Sigmoid colon (tissue), 7 donors: ENCODE results near the gene CARS1. TPM values are rescaled to one million over a fixed set of nuclear protein-coding genes. Genes with fewer than 3 reads are reported as not detected.

ENCODE experiments used
- DNase-seq: peaks from one replicate; pipeline ENCODE4 v3.0.0-alpha.2; 2019
- H3K27ac ChIP-seq, 4 donors: fragments of 200-600 bp; sonication (generic); one replicate each; pipeline ENCODE4 v1.5.1; 2016 to 2019; ENCODE audit warnings: mild to moderate bottlenecking in 1 of 4
- H3K27me3 ChIP-seq, 3 donors: fragments of 200-600 bp; sonication (generic); one replicate each; pipeline ENCODE4 v1.5.1; 2019; ENCODE audit warnings: mild to moderate bottlenecking in 1 of 3
- H3K36me3 ChIP-seq, 4 donors: fragments of 200-600 bp; sonication (generic); one replicate each; pipeline ENCODE4 v1.5.1; 2016 to 2019
- H3K4me1 ChIP-seq, 4 donors: fragments of 200-600 bp; sonication (generic); one replicate each; pipeline ENCODE4 v1.5.1; 2017 to 2019
- H3K4me3 ChIP-seq, 4 donors: fragments of 200-600 bp; sonication (generic); one replicate each; pipeline ENCODE4 v1.5.1; 2017 to 2019; ENCODE audit warnings: mild to moderate bottlenecking in 2 of 4, moderate library complexity in 1 of 4
- H3K9me3 ChIP-seq, 4 donors: fragments of 200-600 bp in 3 of 4; sonication (generic) in 3 of 4; one replicate each; pipeline versions ENCODE4 v1.5.1 to v1.6.1; 2013 to 2019
- CTCF ChIP-seq, 4 experiments: fragments of 450-650 bp in 3 of 4; fragments of 200-600 bp in 1 of 4; IDR thresholded peaks; one replicate each; pipeline ENCODE4 v1.5.1; 2016 to 2019; ENCODE audit warnings: antibody characterized with exemption in 4 of 4, mild to moderate bottlenecking in 3 of 4, moderate library complexity in 2 of 4
- EP300 ChIP-seq, 4 donors: sonication (generic); formaldehyde crosslinking; IDR thresholded peaks; one replicate each; pipeline ENCODE4 v1.6.1; 2017; ENCODE audit warnings: antibody characterized with exemption in 4 of 4
- POLR2A ChIP-seq, 2 donors: fragments of 450-650 bp; IDR thresholded peaks; one replicate each; pipeline ENCODE4 v1.6.1; 2016; ENCODE audit warnings: antibody characterized with exemption in 2 of 2, mild to moderate bottlenecking in 2 of 2, moderate library complexity in 2 of 2
- POLR2AphosphoS5 ChIP-seq, 4 donors: sonication (generic); formaldehyde crosslinking; IDR thresholded peaks; one replicate each; pipeline ENCODE4 v1.6.1; 2017; ENCODE audit warnings: antibody characterized with exemption in 4 of 4
- WGBS, 2 donors: extraction: QIAGEN DNeasy Blood & Tissue Kit; methylation state at CpG; one replicate each; pipeline ENCODE4 v1.1.7; 2013; 5-methylcytosine and 5-hydroxymethylcytosine counted together
- intact Hi-C: fragments of 100-400 bp; cut with DNase I; formaldehyde crosslinking; loops from one replicate; pipeline ENCODE4 v1.15.1; 2023
- polyA plus RNA-seq, 3 donors: library from polyadenylated mRNA; stranded (reverse); fragments of 200-250 nt; gene quantifications; one replicate each; pipeline ENCODE4 v1.2.3, GENCODE V29; 2013
- total RNA-seq, 4 donors: library from RNA; depleted of rRNA; stranded (reverse); fragments of >200 nt; gene quantifications; one replicate each; pipeline ENCODE4 v1.1.0, GENCODE V29; 2016
- donor health status: healthy with polysubstance abuse.
- donor health status: Bipolar disorder and iron deficiency.
- donor health status: healthy.

CARS1 gene
- total and polyA plus RNA-seq, 7 donors: 21.0 to 57.1 (median 35.9) TPM

DNA sequence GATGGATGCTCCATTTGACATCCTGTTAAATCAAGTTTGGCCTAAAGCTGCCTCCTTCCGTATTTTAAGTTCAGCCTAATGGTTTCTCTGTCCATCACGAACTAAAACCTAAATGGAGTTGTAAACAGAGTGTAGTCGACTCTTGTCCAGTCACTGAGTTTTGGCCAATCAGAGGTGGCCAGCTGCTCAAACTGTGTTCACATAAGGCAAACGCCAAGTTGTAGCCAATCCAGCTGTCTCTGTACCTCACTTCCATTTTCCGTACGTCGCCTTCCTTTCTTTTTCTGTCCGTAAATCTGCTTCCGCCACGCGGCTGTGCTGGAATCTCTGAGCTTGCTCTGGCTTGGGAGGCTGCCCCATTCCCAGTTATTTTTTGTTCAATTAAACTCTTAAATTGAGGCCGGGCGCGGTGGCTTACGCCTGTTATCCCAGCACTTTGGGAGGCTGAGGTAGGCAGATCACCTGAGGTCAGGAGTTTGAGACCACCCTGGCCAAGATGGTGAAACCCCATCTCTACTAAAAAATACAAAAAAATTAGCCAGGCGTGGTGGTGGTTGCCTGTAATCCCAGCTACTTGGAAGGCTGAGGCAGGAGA lies 20.7 kb upstream of the CARS1 start:
- Histone ChIP-seq H3K4me3 (no peak overlapping the region), H3K36me3 (no peaks in the 10 kb centered on the region), H3K9me3 (no peaks in the 10 kb centered on the region), H3K4me1 (no peaks in the 10 kb centered on the region), H3K27me3 (peaks cover 0 to 13% (median 0%) of the 10 kb centered on the region in 3 donors), H3K27ac (no peak overlapping the region)
- no peak for DNase-seq
- intact Hi-C loops: no loop called here
- no peak for TF ChIP-seq CTCF (IDR thresholded peaks at IDR 0.05)
- TF ChIP-seq POLR2A (IDR thresholded peaks at IDR 0.05): no peak
- no peak for TF ChIP-seq POLR2AphosphoS5 (IDR thresholded peaks at IDR 0.05)
- no peak for TF ChIP-seq EP300 (IDR thresholded peaks at IDR 0.05)
- 82 to 85% methylated on average over 16 of the region's 16 CpGs for WGBS, 2 donors

- 40 to 74% methylated on average over 11 of the region's 11 CpGs for WGBS, 2 donors
- H3K36me3 ChIP-seq: no peaks in the 10 kb centered on the region
- DNase-seq: no peak
These were observed 20.1 kb upstream of the CARS1 start for GRCh38 chr11:3077189-3077836.

DNA sequence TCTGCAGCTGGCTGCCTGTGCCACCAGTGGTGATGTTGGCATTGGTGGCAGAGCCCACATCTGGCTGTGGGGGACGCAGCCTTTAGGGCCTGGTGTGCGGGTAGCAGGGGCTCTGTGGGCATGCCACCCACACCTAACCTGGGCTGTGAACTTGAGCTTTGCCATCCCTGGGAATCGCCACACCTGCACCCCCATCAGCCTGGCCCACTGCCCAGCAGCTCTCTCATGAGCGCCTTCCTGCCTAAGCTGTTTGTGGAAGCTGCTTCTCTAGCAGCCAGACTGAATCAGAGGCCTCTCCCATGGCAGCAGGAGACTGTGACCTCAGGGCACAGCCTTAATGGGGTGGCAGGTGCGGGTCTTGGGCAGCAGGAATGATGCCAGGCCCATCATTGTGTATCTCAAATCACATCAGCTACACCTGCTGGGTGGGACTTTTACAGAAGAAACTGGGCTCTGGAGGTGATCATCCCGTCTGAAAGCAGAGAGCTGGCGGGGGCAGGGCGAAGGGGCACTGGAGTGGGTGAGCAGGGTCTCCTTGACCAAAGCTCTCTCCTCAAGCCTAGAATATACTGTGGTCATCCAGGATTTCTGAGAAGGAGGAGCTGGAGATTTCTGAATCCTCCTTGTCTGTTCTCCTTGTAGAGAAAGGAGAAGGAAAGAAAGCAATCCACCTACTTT lies 17.8 kb upstream of the CARS1 start:
- peaks cover 0 to 13% (median 0%) of the 10 kb centered on the region in 3 donors for H3K27me3 ChIP-seq
- no peak for DNase-seq
- no peak overlapping the region for H3K27ac ChIP-seq
- intact Hi-C loops: no loop called here
- no peaks in the 10 kb centered on the region for H3K36me3 ChIP-seq
- no peak overlapping the region for H3K4me3 ChIP-seq
- no peaks in the 10 kb centered on the region for H3K4me1 ChIP-seq
- 29 to 60% methylated on average over 8 of the region's 8 CpGs for WGBS, 2 donors
- H3K9me3 ChIP-seq: no peaks in the 10 kb centered on the region
- no peak for TF ChIP-seq EP300 (IDR thresholded peaks at IDR 0.05)
- no peak for TF ChIP-seq CTCF (IDR thresholded peaks at IDR 0.05)
- no peak for TF ChIP-seq POLR2AphosphoS5 (IDR thresholded peaks at IDR 0.05)
- TF ChIP-seq POLR2A (IDR thresholded peaks at IDR 0.05): no peak

More at GRCh38 chr11:3077189-3077836, 20.1 kb upstream of the CARS1 start:
- Histone ChIP-seq H3K27me3 (peaks cover 0 to 13% (median 0%) of the 10 kb centered on the region in 3 donors), H3K27ac (no peak overlapping the region), H3K4me3 (no peak overlapping the region), H3K4me1 (no peaks in the 10 kb centered on the region), H3K9me3 (no peaks in the 10 kb centered on the region)
- intact Hi-C loops: no loop called here
- TF ChIP-seq CTCF (IDR thresholded peaks at IDR 0.05) (no peak), EP300 (IDR thresholded peaks at IDR 0.05) (no peak)

DNA sequence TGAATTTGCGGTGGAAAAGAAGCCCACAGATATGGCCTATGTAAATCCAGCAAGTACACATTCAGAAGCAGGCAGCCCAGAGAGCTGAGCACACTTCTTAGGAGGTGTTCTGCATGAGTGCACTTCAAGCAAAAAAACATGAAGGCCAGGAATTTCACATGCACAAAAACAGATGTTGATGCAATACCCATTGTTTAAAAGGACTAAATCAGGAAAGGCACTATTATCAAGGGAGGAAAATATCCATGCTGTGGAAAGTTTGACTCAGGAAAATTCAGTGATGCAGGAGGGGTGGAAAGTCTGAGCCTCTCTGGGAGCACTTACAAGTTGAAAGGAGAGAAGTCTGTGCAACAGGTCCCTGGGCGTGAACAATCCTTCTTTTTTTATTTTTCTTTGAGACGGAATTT lies 15.8 kb upstream of the CARS1 start:
- no peak for TF ChIP-seq EP300 (IDR thresholded peaks at IDR 0.05)
- no peak for TF ChIP-seq CTCF (IDR thresholded peaks at IDR 0.05)
- TF ChIP-seq POLR2A (IDR thresholded peaks at IDR 0.05): no peak
- peak in 3 of 4 donors; percentile 21 to 52 (median 37) for TF ChIP-seq POLR2AphosphoS5 (IDR thresholded peaks at IDR 0.05)
- no peaks in the 10 kb centered on the region for H3K36me3 ChIP-seq
- intact Hi-C loops: no loop called here
- H3K4me1 ChIP-seq: no peaks in the 10 kb centered on the region
- 89 to 90% methylated on average over 3 of the region's 3 CpGs for WGBS, 2 donors
- peaks cover 0 to 6% (median 0%) of the 10 kb centered on the region in 3 donors for H3K27me3 ChIP-seq
- peak overlapping the region in 2 of 4 donors; percentile 37 to 52 for H3K27ac ChIP-seq
- no peak overlapping the region for H3K4me3 ChIP-seq
- DNase-seq: no peak
- H3K9me3 ChIP-seq: no peaks in the 10 kb centered on the region
